Activated naive CD4-positive, alpha-beta T cell treated with anti-CD3 and anti-CD28 coated beads, Interleukin-2, amount 50 U/mL, for 24 hours (primary cell): ENCODE data around the gene SRRM1.

ENCODE experiments used
- H3K27ac Mint-ChIP-seq: one replicate; pipeline ENCODE4 v1.8.0; 2021; ENCODE audit warnings: mild to moderate bottlenecking, mixed read lengths
- H3K27me3 Mint-ChIP-seq: one replicate; pipeline ENCODE4 v1.8.0; 2021; ENCODE audit warnings: mixed read lengths
- H3K36me3 Mint-ChIP-seq: one replicate; pipeline ENCODE4 v1.8.0; 2021; ENCODE audit warnings: mixed read lengths
- H3K4me1 Mint-ChIP-seq: one replicate; pipeline ENCODE4 v1.8.0; 2021; ENCODE audit warnings: mixed read lengths
- H3K4me3 Mint-ChIP-seq: one replicate; pipeline ENCODE4 v1.8.0; 2021; ENCODE audit warnings: mild to moderate bottlenecking, mixed read lengths
- H3K9me3 Mint-ChIP-seq: one replicate; pipeline ENCODE4 v1.8.0; 2021; ENCODE audit warnings: mixed read lengths

SRRM1 gene

GRCh38 chr1:24642481-24643362 lies at the start of gene SRRM1:
Gene SRRM1, plus strand, starts transcription at chr1:24643302. Its CDS starts 25 bp downstream, at chr1:24643327.
- Mint-ChIP-seq H3K36me3 (peaks cover 15% of the 10 kb centered on the region), H3K4me1 (peaks cover 47% of the 10 kb centered on the region)

GRCh38 chr1:24594328-24594598 lies 48.8 kb upstream of the SRRM1 start:
- Mint-ChIP-seq H3K9me3 (no peaks in the 10 kb centered on the region), H3K27ac (no peak overlapping the region), H3K4me1 (no peaks in the 10 kb centered on the region), H3K27me3 (no peaks in the 10 kb centered on the region), H3K36me3 (no peaks in the 10 kb centered on the region), H3K4me3 (no peak overlapping the region)

More at GRCh38 chr1:24642481-24643362, at the start of gene SRRM1:
- Mint-ChIP-seq H3K4me3 (peak within 1 kb of the TSS; percentile 95), H3K9me3 (no peaks in the 10 kb centered on the region), H3K27me3 (no peaks in the 10 kb centered on the region), H3K27ac (peak within 1 kb of the TSS; percentile 99)

GRCh38 chr1:24596401-24596880 lies 46.7 kb upstream of the SRRM1 start:
- Mint-ChIP-seq H3K27ac (no peak overlapping the region), H3K4me1 (no peaks in the 10 kb centered on the region), H3K36me3 (no peaks in the 10 kb centered on the region), H3K27me3 (no peaks in the 10 kb centered on the region), H3K9me3 (no peaks in the 10 kb centered on the region), H3K4me3 (no peak overlapping the region)

- no peaks in the 10 kb centered on the region for H3K9me3 Mint-ChIP-seq
- H3K4me3 Mint-ChIP-seq: no peak overlapping the region
- H3K27me3 Mint-ChIP-seq: no peaks in the 10 kb centered on the region
- H3K36me3 Mint-ChIP-seq: no peaks in the 10 kb centered on the region
- no peak overlapping the region for H3K27ac Mint-ChIP-seq
- no peaks in the 10 kb centered on the region for H3K4me1 Mint-ChIP-seq
Observed at GRCh38 chr1:24599265-24599664, 43.8 kb upstream of the SRRM1 start.

- H3K4me1 Mint-ChIP-seq: no peaks in the 10 kb centered on the region
- H3K9me3 Mint-ChIP-seq: no peaks in the 10 kb centered on the region
- no peaks in the 10 kb centered on the region for H3K36me3 Mint-ChIP-seq
- no peak overlapping the region for H3K4me3 Mint-ChIP-seq
- H3K27ac Mint-ChIP-seq: no peak overlapping the region
- H3K27me3 Mint-ChIP-seq: no peaks in the 10 kb centered on the region
Observed at GRCh38 chr1:24600551-24600950, 42.6 kb upstream of the SRRM1 start.

- H3K27me3 Mint-ChIP-seq: no peaks in the 10 kb centered on the region
- H3K27ac Mint-ChIP-seq: no peak overlapping the region
- no peaks in the 10 kb centered on the region for H3K4me1 Mint-ChIP-seq
- H3K4me3 Mint-ChIP-seq: no peak overlapping the region
- H3K9me3 Mint-ChIP-seq: no peaks in the 10 kb centered on the region
- no peaks in the 10 kb centered on the region for H3K36me3 Mint-ChIP-seq
Observed at GRCh38 chr1:24605534-24606295, 37.4 kb upstream of the SRRM1 start.

- H3K4me3 Mint-ChIP-seq: no peak overlapping the region
- H3K27ac Mint-ChIP-seq: no peak overlapping the region
- H3K36me3 Mint-ChIP-seq: no peaks in the 10 kb centered on the region
- no peaks in the 10 kb centered on the region for H3K9me3 Mint-ChIP-seq
- no peaks in the 10 kb centered on the region for H3K4me1 Mint-ChIP-seq
- no peaks in the 10 kb centered on the region for H3K27me3 Mint-ChIP-seq
Observed at GRCh38 chr1:24606296-24606605, 36.9 kb upstream of the SRRM1 start.

- Mint-ChIP-seq H3K4me3 (no peak overlapping the region), H3K9me3 (no peaks in the 10 kb centered on the region), H3K27ac (no peak overlapping the region), H3K4me1 (no peaks in the 10 kb centered on the region), H3K36me3 (no peaks in the 10 kb centered on the region), H3K27me3 (no peaks in the 10 kb centered on the region)
Observed at GRCh38 chr1:24606621-24607020, 36.5 kb upstream of the SRRM1 start.

GRCh38 chr1:24609949-24610517 lies 33.1 kb upstream of the SRRM1 start:
- peaks cover 3% of the 10 kb centered on the region for H3K27me3 Mint-ChIP-seq
- H3K4me1 Mint-ChIP-seq: no peaks in the 10 kb centered on the region
- H3K4me3 Mint-ChIP-seq: no peak overlapping the region
- no peak overlapping the region for H3K27ac Mint-ChIP-seq
- H3K36me3 Mint-ChIP-seq: no peaks in the 10 kb centered on the region
- no peaks in the 10 kb centered on the region for H3K9me3 Mint-ChIP-seq

GRCh38 chr1:24619376-24619775 lies 23.7 kb upstream of the SRRM1 start:
- H3K27ac Mint-ChIP-seq: no peak overlapping the region
- H3K4me1 Mint-ChIP-seq: no peaks in the 10 kb centered on the region
- peaks cover 7% of the 10 kb centered on the region for H3K27me3 Mint-ChIP-seq
- no peak overlapping the region for H3K4me3 Mint-ChIP-seq
- H3K9me3 Mint-ChIP-seq: no peaks in the 10 kb centered on the region
- H3K36me3 Mint-ChIP-seq: no peaks in the 10 kb centered on the region

- H3K4me1 Mint-ChIP-seq: no peaks in the 10 kb centered on the region
- H3K36me3 Mint-ChIP-seq: no peaks in the 10 kb centered on the region
- no peak overlapping the region for H3K4me3 Mint-ChIP-seq
- H3K27me3 Mint-ChIP-seq: peaks cover 7% of the 10 kb centered on the region
- no peak overlapping the region for H3K27ac Mint-ChIP-seq
- no peaks in the 10 kb centered on the region for H3K9me3 Mint-ChIP-seq
Observed at GRCh38 chr1:24620678-24621077, 22.4 kb upstream of the SRRM1 start.

- no peak overlapping the region for H3K27ac Mint-ChIP-seq
- peaks cover 7% of the 10 kb centered on the region for H3K27me3 Mint-ChIP-seq
- no peaks in the 10 kb centered on the region for H3K36me3 Mint-ChIP-seq
- H3K4me1 Mint-ChIP-seq: no peaks in the 10 kb centered on the region
- no peaks in the 10 kb centered on the region for H3K9me3 Mint-ChIP-seq
- no peak overlapping the region for H3K4me3 Mint-ChIP-seq
Observed at GRCh38 chr1:24621121-24621520, 22.0 kb upstream of the SRRM1 start.

- no peak overlapping the region for H3K4me3 Mint-ChIP-seq
- no peaks in the 10 kb centered on the region for H3K36me3 Mint-ChIP-seq
- H3K27ac Mint-ChIP-seq: no peak overlapping the region
- H3K27me3 Mint-ChIP-seq: peaks cover 7% of the 10 kb centered on the region
- H3K9me3 Mint-ChIP-seq: no peaks in the 10 kb centered on the region
- no peaks in the 10 kb centered on the region for H3K4me1 Mint-ChIP-seq
Observed at GRCh38 chr1:24622218-24622617, 20.9 kb upstream of the SRRM1 start.

- Mint-ChIP-seq H3K27ac (no peak overlapping the region), H3K36me3 (no peaks in the 10 kb centered on the region), H3K4me3 (no peak overlapping the region), H3K27me3 (peaks cover 1% of the 10 kb centered on the region), H3K4me1 (peaks cover 4% of the 10 kb centered on the region), H3K9me3 (no peaks in the 10 kb centered on the region)
Observed at GRCh38 chr1:24632832-24633175, 10.3 kb upstream of the SRRM1 start.

GRCh38 chr1:24635195-24635843 lies 7.8 kb upstream of the SRRM1 start:
- H3K4me1 Mint-ChIP-seq: peaks cover 4% of the 10 kb centered on the region
- H3K27ac Mint-ChIP-seq: no peak overlapping the region
- H3K9me3 Mint-ChIP-seq: no peaks in the 10 kb centered on the region
- no peaks in the 10 kb centered on the region for H3K27me3 Mint-ChIP-seq
- H3K36me3 Mint-ChIP-seq: no peaks in the 10 kb centered on the region
- H3K4me3 Mint-ChIP-seq: no peak overlapping the region
